Mammary epithelial cell (primary cell): ENCODE results near the gene GPATCH1.

Source experiments
- EZH2 ChIP-seq: IDR thresholded peaks from 2 replicates; pipeline ENCODE4 v1.6.1; 2012; ENCODE audit warnings: low read length, inconsistent platforms, borderline replicate concordance
- TF ChIP-seq, protein P1 (sequence below), 2 donors: IDR thresholded peaks in 1 of 2; conservative IDR thresholded peaks in 1 of 2; 2 replicates each; pipeline ENCODE4 v1.5.1; 2011 to 2012; ENCODE audit warnings: inconsistent platforms in 2 of 2, low read length in 2 of 2, mild to moderate bottlenecking in 2 of 2, control low read depth in 1 of 2, low read depth in 1 of 2; ENCODE audit not compliant: insufficient read depth in 1 of 2; ENCODE audit errors: extremely low read depth in 1 of 2

DNA sequence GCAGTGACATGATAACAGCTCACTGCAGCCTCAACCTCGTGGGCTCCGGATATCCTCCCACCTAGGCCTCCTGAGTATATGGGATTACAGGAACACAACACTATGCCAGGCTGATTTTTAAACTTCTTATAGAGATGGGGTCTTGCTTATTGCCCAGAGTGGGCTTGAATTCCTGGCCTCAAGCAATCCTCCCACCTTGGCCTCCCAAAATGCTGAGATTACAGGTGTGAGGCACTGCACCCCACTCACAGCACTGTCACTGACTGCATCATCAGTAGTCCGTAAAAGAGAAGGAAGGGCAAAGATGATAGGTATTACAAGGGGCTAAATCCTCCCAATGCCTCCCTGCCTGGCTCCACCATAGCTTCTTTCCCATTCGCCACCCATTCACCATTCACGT lies 20.4 kb upstream of the GPATCH1 start:
- TF ChIP-seq, protein P1, sequence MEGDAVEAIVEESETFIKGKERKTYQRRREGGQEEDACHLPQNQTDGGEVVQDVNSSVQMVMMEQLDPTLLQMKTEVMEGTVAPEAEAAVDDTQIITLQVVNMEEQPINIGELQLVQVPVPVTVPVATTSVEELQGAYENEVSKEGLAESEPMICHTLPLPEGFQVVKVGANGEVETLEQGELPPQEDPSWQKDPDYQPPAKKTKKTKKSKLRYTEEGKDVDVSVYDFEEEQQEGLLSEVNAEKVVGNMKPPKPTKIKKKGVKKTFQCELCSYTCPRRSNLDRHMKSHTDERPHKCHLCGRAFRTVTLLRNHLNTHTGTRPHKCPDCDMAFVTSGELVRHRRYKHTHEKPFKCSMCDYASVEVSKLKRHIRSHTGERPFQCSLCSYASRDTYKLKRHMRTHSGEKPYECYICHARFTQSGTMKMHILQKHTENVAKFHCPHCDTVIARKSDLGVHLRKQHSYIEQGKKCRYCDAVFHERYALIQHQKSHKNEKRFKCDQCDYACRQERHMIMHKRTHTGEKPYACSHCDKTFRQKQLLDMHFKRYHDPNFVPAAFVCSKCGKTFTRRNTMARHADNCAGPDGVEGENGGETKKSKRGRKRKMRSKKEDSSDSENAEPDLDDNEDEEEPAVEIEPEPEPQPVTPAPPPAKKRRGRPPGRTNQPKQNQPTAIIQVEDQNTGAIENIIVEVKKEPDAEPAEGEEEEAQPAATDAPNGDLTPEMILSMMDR (conservative IDR thresholded peaks at IDR 0.05 in 1 of 2, IDR thresholded peaks at IDR 0.05 in 1 of 2; ENCODE audit: extremely low read depth in 1 of 2, insufficient read depth in 1 of 2, low read depth in 1 of 2, low read length in 2 of 2): no peak
- TF ChIP-seq EZH2: no peak
